ENCODE measurements around the gene C7orf57.
"Not testable (repeated sequence)": the region's sequence is repeated elsewhere in the genome, so short reads cannot be mapped to it uniquely, and the experiment has no call there.

The C7orf57 gene

GRCh38 chr7:48035301-48035966, at the start of gene C7orf57:
C7orf57 (plus strand) TSS chr7:48035543; CDS start chr7:48036309, 766 bp downstream.
- CTCF ChIA-PET, result interaction anchor here (1.0 kb wide), 1 partner anchor 57 kb away, joined by 3 read pairs; no protein-coding TSS in a partner anchor
- Mint-ChIP-seq H3K4me1 (peaks cover 15% of the 10 kb centered on the region), H3K27me3 (peaks cover 56% of the 10 kb centered on the region), H3K4me3 (peak within 1 kb of the TSS; percentile 69), H3K27ac (peak within 1 kb of the TSS; percentile 15), H3K36me3 (no peaks in the 10 kb centered on the region), H3K9me3 (no peaks in the 10 kb centered on the region)
- peak; percentile 94 for DNase-seq

DNA sequence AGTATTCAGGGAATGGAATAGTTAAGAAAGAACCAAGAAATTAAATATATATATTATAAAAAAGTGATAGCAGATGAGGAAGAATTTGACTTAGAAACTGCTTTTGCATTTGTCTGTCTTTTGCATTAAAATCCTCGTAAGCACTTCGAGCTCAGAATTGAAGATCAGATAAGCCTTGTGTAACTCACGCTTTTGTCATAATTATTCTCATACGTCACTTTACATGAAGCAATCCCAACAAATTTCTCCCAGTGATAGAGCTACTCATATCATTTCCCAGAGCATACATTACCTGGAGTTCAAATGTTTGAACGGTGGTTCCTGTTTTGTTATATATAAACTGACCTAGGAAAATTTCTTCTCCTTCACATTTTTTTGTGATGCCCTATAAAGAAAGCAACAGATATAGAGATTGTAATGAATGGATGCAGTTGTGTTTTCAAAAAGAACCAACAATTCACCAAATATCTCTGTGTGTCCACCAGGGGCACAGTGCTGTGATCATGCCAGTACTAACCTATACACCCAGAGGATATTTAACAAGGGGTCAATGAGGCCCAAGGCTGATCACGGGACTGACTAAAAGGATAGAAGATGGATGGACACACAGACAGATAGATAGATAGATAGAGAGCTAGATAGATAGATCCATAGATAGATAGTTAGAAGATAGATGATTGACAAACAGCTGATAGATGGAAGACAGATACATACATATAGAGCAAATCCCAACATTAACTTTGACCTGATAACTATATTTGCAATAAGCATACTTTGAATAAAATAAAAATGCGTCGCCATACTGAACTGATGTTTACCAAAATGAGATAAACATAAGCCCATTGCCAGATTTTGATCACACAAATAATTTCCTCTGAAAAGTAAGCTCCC, 46.6 kb upstream of the C7orf57 start:
- Mint-ChIP-seq H3K27ac (no peak overlapping the region), H3K4me3 (no peak overlapping the region), H3K27me3 (no peaks in the 10 kb centered on the region)

DNA sequence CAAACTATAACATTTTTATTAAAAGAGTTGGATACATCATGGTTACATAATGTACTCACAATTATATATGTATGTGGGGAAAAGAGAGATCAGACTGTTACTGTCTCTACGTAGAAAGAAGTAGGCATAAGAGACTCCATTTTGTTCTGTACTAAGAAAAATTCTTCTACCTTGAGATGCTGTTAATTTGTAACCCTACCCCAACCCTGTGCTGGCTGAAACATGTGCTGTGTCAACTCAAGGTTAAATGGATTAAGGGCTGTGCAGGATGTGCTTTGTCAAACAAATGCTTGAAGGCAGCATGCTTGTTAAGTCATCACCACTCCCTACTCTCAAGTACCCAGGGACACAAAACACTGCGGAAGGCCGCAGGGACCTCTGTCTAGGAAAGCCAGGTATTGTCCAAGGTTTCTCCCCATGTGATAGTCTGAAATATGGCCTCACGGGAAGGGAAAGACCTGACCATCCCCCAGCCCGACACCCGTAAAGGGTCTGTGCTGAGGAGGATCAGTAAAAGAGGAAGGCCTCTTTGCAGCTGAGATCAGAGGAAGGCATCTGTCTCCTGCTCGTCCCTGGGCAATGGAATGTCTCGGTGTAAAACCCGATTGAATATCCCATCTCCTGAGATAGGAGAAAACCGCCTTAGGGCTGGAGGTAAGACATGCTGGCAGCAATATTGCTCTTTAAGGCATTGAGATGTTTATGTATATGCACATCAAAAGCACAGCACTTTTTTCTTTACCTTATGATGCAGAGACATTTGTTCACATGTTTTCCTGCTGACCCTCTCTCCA, 45.5 kb upstream of the C7orf57 start:
- not testable (repeated sequence) for H3K27ac Mint-ChIP-seq, H3K27me3 Mint-ChIP-seq, DNase-seq, H3K4me3 Mint-ChIP-seq, H3K36me3 Mint-ChIP-seq, H3K9me3 Mint-ChIP-seq
- CTCF ChIA-PET, result interaction anchor here (0.7 to 3.5 kb wide), 5 partner anchors 12 to 120 kb away, joined by 4 to 84 read pairs (median 10); no protein-coding TSS in a partner anchor
- peaks cover 23% of the 10 kb centered on the region for H3K4me1 Mint-ChIP-seq

More for the DNA sequence above, 46.6 kb upstream of the C7orf57 start:
- peaks cover 2% of the 10 kb centered on the region for H3K36me3 Mint-ChIP-seq
- CTCF ChIA-PET, result interaction anchor here (0.6 to 2.6 kb wide), 12 partner anchors 11 to 150 kb away, joined by 3 to 23 read pairs (median 4); no protein-coding TSS in a partner anchor
- no peaks in the 10 kb centered on the region for H3K9me3 Mint-ChIP-seq
- peaks cover 23% of the 10 kb centered on the region for H3K4me1 Mint-ChIP-seq
- DNase-seq, result no peak

DNA sequence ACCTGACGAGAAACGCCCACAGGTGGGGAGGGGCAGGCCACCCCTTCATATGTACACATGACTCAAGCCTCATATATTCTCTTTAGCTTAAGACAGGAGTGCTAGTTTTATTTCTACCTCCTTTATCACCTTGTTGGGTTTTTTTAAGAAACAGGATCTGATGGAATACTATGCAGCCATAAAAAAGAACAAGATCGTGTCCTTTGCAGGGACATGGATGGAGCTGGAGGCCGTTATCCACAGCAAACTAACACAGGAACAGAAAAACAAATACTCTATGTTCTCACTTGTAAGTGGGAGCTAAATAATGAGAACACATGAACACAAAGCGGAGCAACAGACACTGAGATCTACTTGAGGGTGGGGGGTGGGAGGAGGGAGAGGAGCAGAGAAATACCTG, 44.8 kb upstream of the C7orf57 start:
- Mint-ChIP-seq H3K9me3 (peaks cover 2% of the 10 kb centered on the region), H3K4me3 (peak overlapping the region; percentile 13), H3K27me3 (no peaks in the 10 kb centered on the region), H3K36me3 (peaks cover 2% of the 10 kb centered on the region), H3K4me1 (peaks cover 23% of the 10 kb centered on the region), H3K27ac (peak overlapping the region; percentile 59)
- DNase-seq, result no peak
- CTCF ChIA-PET, result interaction anchor here (1.0 to 3.5 kb wide), 10 partner anchors 8 to 164 kb away, joined by 4 to 84 read pairs (median 8); no protein-coding TSS in a partner anchor

GRCh38 chr7:47991270-47991669, 44.1 kb upstream of the C7orf57 start:
- CTCF ChIA-PET, result interaction anchor here (0.7 to 3.5 kb wide), 19 partner anchors 8 to 164 kb away, joined by 3 to 84 read pairs (median 4); partner anchors contain the start of gene UPP1
- no peak for DNase-seq
- peak overlapping the region; percentile 91 for H3K27ac Mint-ChIP-seq
- H3K4me1 Mint-ChIP-seq, result peaks cover 23% of the 10 kb centered on the region
- peak overlapping the region; percentile 79 for H3K4me3 Mint-ChIP-seq
- peaks cover 2% of the 10 kb centered on the region for H3K9me3 Mint-ChIP-seq
- H3K36me3 Mint-ChIP-seq, result peaks cover 2% of the 10 kb centered on the region
- no peaks in the 10 kb centered on the region for H3K27me3 Mint-ChIP-seq

DNA sequence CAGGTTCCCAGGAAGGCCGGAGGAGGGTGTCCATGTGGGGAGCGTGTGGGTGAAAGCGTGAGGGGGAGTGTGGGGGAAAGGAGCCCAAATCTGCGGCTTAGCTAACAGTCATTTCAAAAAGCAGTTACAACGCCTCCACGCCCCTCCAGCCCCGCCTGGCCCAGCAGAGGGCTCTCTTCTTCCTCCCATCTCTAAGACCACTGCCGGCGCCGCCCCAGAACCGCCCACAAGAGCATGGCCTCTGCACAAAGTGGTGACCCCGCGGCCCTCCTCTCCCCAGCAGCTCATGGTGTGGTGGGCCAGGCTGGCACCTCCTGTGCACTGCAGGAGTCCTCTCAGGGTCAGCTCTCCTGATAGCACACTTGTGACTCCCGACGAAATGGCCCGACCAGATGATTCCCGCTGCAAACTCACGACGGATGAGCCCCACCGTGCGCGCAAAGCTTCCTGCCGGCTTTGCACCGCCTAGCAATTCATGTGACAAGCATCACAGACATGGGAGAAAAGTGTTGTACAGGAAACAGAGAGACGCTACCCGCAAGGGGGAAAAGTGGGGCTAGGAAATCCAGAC, 43.5 kb upstream of the C7orf57 start:
- DNase-seq, result peak; percentile 94
- Mint-ChIP-seq H3K27ac (peak overlapping the region; percentile 91), H3K4me3 (peak overlapping the region; percentile 79), H3K9me3 (peaks cover 2% of the 10 kb centered on the region), H3K36me3 (peaks cover 2% of the 10 kb centered on the region), H3K4me1 (peaks cover 23% of the 10 kb centered on the region), H3K27me3 (no peaks in the 10 kb centered on the region)
- CTCF ChIA-PET, result interaction anchor here (0.7 to 3.5 kb wide), 23 partner anchors 9 to 163 kb away, joined by 3 to 84 read pairs (median 4); partner anchors contain the start of gene UPP1

DNA sequence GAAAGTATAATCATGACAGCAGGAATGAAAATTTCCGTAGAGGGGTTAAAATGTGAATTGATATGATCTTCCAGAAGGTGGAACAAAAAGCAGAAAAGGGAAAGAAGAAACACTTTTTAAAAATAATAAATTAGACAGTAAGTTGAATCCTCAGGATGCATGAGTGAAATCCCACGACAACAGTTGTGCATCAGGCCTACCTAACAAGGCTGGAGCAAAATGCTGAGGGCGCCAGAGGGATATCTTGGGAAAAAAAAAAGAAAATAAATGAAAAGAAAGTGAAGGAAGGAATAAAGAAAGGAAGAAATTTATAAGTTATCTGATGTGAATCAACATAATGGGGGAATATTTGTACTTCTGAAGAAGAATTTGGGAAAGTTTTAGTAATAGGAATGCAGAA, 42.9 kb upstream of the C7orf57 start:
- CTCF ChIA-PET, result interaction anchor here (0.7 to 3.5 kb wide), 14 partner anchors 10 to 162 kb away, joined by 3 to 84 read pairs (median 6); partner anchors contain the start of gene UPP1
- no peak for DNase-seq
- Mint-ChIP-seq H3K36me3 (peaks cover 2% of the 10 kb centered on the region), H3K9me3 (peaks cover 2% of the 10 kb centered on the region), H3K4me3 (peak overlapping the region; percentile 79), H3K4me1 (peaks cover 23% of the 10 kb centered on the region), H3K27ac (peak overlapping the region; percentile 91), H3K27me3 (no peaks in the 10 kb centered on the region)

DNA sequence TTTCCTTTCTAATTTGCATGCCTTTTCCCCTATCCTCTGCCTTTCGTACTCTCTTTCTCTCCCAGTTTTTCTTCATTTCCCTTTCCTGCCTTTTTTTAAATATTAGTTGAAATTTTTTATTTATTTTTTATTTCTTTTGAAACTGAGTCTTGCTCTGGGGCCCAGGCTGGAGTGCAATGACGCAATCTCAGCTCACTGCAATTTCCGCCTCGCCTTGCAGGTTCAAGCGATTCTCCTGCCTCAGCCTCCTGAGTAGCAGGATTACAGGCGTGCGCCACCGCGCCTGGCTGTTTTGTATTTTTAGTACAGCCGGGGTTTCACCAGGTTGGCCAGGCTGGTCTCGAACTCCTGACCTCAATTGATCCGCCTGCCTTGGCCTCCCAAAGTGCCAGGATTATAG, 35.9 kb upstream of the C7orf57 start:
- Mint-ChIP-seq H3K27me3 (peaks cover 1% of the 10 kb centered on the region), H3K27ac (no peak overlapping the region), H3K4me1 (no peaks in the 10 kb centered on the region), H3K36me3 (no peaks in the 10 kb centered on the region), H3K4me3 (no peak overlapping the region), H3K9me3 (peaks cover 4% of the 10 kb centered on the region)
- CTCF ChIA-PET, result no interaction called here
- DNase-seq, result no peak

DNA sequence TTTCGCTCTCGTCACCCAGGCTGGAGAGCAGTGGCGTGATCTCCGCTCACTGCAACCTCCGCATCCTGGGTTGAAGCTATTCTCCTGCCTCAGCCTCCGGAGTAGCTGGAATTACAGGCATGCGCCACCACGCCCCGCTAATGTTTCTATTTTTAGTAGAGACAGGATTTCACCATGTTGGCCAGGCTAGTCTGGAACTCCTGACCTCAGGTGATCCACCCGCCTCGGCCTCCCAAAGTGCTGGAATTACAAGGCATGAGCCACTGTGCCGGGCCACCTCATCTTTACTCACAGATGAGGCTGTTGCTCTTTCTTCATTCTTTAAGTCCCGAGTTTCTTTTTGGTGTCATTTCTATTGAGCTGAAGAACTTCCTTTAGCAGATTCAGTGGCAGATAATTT, 35.2 kb upstream of the C7orf57 start:
- H3K27me3 Mint-ChIP-seq, H3K36me3 Mint-ChIP-seq, CTCF ChIA-PET, H3K27ac Mint-ChIP-seq, H3K4me1 Mint-ChIP-seq, H3K4me3 Mint-ChIP-seq, H3K9me3 Mint-ChIP-seq, DNase-seq: not testable (repeated sequence)

DNA sequence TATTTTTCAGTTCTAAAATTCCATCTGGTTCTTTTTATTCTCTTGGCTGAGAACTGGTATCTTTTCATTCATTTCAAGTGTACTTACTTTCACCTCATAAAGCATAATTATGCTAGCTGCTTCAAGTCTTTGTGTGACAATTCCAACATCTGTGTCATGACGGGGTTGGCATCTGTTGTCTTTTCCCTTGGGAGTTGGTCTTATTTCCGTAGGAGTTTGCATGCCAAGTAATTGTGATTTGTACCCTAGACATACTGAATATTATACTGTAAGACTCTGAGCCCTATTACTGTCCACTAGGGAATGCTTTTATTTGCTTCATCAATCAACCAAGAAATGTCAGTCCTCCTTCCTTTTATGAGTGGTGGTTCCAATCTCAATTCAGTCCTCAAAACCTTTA, 31.3 kb upstream of the C7orf57 start:
- Mint-ChIP-seq H3K36me3 (no peaks in the 10 kb centered on the region), H3K4me1 (no peaks in the 10 kb centered on the region), H3K9me3 (peaks cover 2% of the 10 kb centered on the region), H3K4me3 (no peak overlapping the region), H3K27ac (no peak overlapping the region), H3K27me3 (peaks cover 5% of the 10 kb centered on the region)
- CTCF ChIA-PET, result no interaction called here
- no peak for DNase-seq

GRCh38 chr7:48004638-48005037, 30.7 kb upstream of the C7orf57 start:
- CTCF ChIA-PET, result no interaction called here
- Mint-ChIP-seq H3K27me3 (peaks cover 9% of the 10 kb centered on the region), H3K27ac (no peak overlapping the region), H3K36me3 (no peaks in the 10 kb centered on the region), H3K4me3 (no peak overlapping the region), H3K4me1 (no peaks in the 10 kb centered on the region), H3K9me3 (peaks cover 2% of the 10 kb centered on the region)
- no peak for DNase-seq

GRCh38 chr7:48006866-48007265, 28.5 kb upstream of the C7orf57 start:
- Mint-ChIP-seq H3K27me3 (peaks cover 12% of the 10 kb centered on the region), H3K27ac (no peak overlapping the region), H3K4me1 (no peaks in the 10 kb centered on the region), H3K9me3 (no peaks in the 10 kb centered on the region), H3K36me3 (no peaks in the 10 kb centered on the region), H3K4me3 (no peak overlapping the region)
- CTCF ChIA-PET, result no interaction called here
- DNase-seq, result no peak

DNA sequence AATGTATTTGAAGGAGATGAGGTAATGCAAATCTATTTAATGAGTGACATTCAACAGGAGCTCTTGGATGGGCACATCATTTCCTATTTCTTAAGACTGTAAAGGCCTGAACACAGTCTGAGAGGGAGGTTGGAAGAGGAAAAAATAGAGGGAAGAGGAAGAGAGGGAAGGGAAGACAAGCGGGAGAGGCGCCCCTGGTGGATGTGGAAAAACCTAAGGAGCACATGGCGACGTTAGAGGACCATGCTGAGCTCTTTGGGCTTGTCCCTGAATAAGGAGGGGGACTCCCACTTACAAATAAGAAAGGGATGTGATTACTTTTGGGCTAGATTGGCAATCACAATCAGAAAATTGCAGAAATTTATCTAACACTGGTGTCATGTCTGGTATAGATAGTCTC, 26.1 kb upstream of the C7orf57 start:
- H3K36me3 Mint-ChIP-seq, result no peaks in the 10 kb centered on the region
- H3K9me3 Mint-ChIP-seq, result no peaks in the 10 kb centered on the region
- CTCF ChIA-PET, result no interaction called here
- H3K27ac Mint-ChIP-seq, result no peak overlapping the region
- H3K4me3 Mint-ChIP-seq, result no peak overlapping the region
- peaks cover 12% of the 10 kb centered on the region for H3K27me3 Mint-ChIP-seq
- H3K4me1 Mint-ChIP-seq, result no peaks in the 10 kb centered on the region
- DNase-seq, result no peak

Data from activated naive CD4-positive, alpha-beta T cell treated with anti-CD3 and anti-CD28 coated beads, Interleukin-2, amount 10 ng/mL, durations not matched to agents 7 days and 5 days (primary cell).